Measurements from ENCODE around the gene WWC2.

DNA sequence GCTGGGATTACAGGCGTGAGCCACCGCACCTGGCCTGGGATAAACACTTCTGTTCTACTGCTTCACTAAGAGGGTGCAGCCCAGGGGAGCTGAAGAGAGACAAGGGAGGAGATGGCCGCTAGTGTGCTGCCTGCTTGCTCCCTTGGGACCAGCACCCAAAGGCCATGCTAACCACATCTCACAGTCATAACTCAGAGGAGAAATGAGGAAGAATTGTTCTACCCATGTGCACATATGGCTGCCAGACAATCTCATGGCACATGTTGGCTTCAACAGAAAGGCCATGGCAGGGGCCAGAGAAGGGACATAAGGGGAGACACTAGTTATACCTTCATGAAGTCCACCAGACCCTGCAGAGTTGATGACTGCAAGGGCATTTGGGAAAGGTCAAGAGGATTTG lies 198.6 kb downstream of the WWC2 start:
- TF ChIP-seq POLR2A (IDR thresholded peaks at IDR 0.05; ENCODE audit: low read length) (no peak), GATA1 (IDR thresholded peaks at IDR 0.05; ENCODE audit: low read depth, low read length) (no peak)

All from erythroblast (primary cell).